A549 (cell line): Measurements from ENCODE around the gene CEACAM7.

ENCODE experiments used
- CEBPB ChIP-seq, 2 experiments: fragments of >200 bp in 1 of 2; sonication (Bioruptor Twin) in 1 of 2; formaldehyde crosslinking in 1 of 2; IDR thresholded peaks; 2 replicates each; pipeline ENCODE4 v1.6.1; 2012 to 2016
- CHD4 ChIP-seq: fragments of 200-600 bp; sonication (generic); IDR thresholded peaks from 2 replicates; pipeline ENCODE4 v1.6.1; 2016; ENCODE audit warnings: antibody characterized with exemption, mild to moderate bottlenecking, borderline replicate concordance
- EP300 ChIP-seq, 2 experiments: fragments of >200 bp; sonication (Bioruptor Twin); formaldehyde crosslinking; IDR thresholded peaks; 2 replicates in 1 of 2; 3 replicates in 1 of 2; pipeline ENCODE4 v1.6.1; 2016 to 2017
- FOXS1 ChIP-seq: fragments of 250-450 bp; sonication (Bioruptor Pico); IDR thresholded peaks from 2 replicates; pipeline ENCODE4 v1.5.0; 2020; ENCODE audit warnings: mild to moderate bottlenecking, moderate library complexity
- NR3C1 ChIP-seq: fragments of >200 bp; sonication (Bioruptor Twin); formaldehyde crosslinking; IDR thresholded peaks from 3 replicates; pipeline ENCODE4 v1.6.1; 2017
- POLR2A ChIP-seq: IDR thresholded peaks from 2 replicates; pipeline ENCODE4 v1.6.1; 2012; ENCODE audit warnings: mild to moderate bottlenecking, low read length
- RAD21 ChIP-seq, 2 experiments: fragments of >200 bp in 1 of 2; sonication (Bioruptor Twin) in 1 of 2; formaldehyde crosslinking in 1 of 2; IDR thresholded peaks in 1 of 2; conservative IDR thresholded peaks in 1 of 2; 2 replicates in 1 of 2; 3 replicates in 1 of 2; pipeline ENCODE4 v1.6.1; 2012 to 2018; ENCODE audit warnings: inconsistent platforms in 1 of 2
- SREBF2 ChIP-seq: fragments of 450-650 bp; IDR thresholded peaks from 2 replicates; pipeline ENCODE4 v1.6.1; 2014; ENCODE audit warnings: mild to moderate bottlenecking, moderate library complexity
- TF ChIP-seq, protein P1 (sequence below): fragments of >200 bp; sonication (Bioruptor Twin); formaldehyde crosslinking; IDR thresholded peaks from 3 replicates; pipeline ENCODE4 v1.5.1; 2016
- TF ChIP-seq, protein P2 (sequence below): fragments of 200-600 bp; sonication (generic); IDR thresholded peaks from 2 replicates; pipeline ENCODE4 v1.6.1; 2016; ENCODE audit warnings: antibody characterized with exemption, mild to moderate bottlenecking, moderate library complexity
- TF ChIP-seq, protein P3 (sequence below): fragments of 450-650 bp; IDR thresholded peaks from 2 replicates; pipeline ENCODE4 v1.6.1; 2014; ENCODE audit warnings: antibody characterized with exemption

DNA sequence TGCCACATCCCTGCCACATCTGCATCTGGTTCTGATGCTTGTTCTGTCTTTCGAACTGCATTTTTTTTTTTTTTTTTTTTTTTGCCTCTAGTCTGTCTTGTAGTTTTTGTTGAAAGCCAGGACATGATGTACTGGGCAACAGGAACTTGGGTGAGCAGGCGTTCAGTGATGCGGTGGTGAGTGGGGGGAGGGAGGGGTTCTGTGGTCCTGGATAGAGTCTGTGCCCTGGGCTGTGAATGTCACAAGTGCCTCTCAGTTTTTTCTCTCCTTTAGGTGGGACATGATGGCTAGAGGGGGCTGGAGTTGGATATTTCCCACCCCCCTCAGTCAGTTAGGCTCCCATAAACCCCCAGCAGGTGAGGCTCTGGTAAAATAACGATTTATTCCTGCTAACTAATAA is 64.7 kb downstream of the CEACAM7 start:
- no peak for TF ChIP-seq CHD4
- TF ChIP-seq, protein P1, sequence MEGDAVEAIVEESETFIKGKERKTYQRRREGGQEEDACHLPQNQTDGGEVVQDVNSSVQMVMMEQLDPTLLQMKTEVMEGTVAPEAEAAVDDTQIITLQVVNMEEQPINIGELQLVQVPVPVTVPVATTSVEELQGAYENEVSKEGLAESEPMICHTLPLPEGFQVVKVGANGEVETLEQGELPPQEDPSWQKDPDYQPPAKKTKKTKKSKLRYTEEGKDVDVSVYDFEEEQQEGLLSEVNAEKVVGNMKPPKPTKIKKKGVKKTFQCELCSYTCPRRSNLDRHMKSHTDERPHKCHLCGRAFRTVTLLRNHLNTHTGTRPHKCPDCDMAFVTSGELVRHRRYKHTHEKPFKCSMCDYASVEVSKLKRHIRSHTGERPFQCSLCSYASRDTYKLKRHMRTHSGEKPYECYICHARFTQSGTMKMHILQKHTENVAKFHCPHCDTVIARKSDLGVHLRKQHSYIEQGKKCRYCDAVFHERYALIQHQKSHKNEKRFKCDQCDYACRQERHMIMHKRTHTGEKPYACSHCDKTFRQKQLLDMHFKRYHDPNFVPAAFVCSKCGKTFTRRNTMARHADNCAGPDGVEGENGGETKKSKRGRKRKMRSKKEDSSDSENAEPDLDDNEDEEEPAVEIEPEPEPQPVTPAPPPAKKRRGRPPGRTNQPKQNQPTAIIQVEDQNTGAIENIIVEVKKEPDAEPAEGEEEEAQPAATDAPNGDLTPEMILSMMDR, result no peak
- no peak for TF ChIP-seq POLR2A
- no peak for TF ChIP-seq CEBPB (IDR thresholded peaks at IDR 0.05)
- no peak for TF ChIP-seq RAD21 (conservative IDR thresholded peaks at IDR 0.05 in 1 of 2, IDR thresholded peaks at IDR 0.05 in 1 of 2)
- no peak for TF ChIP-seq EP300 (IDR thresholded peaks at IDR 0.05)
- TF ChIP-seq, protein P2, sequence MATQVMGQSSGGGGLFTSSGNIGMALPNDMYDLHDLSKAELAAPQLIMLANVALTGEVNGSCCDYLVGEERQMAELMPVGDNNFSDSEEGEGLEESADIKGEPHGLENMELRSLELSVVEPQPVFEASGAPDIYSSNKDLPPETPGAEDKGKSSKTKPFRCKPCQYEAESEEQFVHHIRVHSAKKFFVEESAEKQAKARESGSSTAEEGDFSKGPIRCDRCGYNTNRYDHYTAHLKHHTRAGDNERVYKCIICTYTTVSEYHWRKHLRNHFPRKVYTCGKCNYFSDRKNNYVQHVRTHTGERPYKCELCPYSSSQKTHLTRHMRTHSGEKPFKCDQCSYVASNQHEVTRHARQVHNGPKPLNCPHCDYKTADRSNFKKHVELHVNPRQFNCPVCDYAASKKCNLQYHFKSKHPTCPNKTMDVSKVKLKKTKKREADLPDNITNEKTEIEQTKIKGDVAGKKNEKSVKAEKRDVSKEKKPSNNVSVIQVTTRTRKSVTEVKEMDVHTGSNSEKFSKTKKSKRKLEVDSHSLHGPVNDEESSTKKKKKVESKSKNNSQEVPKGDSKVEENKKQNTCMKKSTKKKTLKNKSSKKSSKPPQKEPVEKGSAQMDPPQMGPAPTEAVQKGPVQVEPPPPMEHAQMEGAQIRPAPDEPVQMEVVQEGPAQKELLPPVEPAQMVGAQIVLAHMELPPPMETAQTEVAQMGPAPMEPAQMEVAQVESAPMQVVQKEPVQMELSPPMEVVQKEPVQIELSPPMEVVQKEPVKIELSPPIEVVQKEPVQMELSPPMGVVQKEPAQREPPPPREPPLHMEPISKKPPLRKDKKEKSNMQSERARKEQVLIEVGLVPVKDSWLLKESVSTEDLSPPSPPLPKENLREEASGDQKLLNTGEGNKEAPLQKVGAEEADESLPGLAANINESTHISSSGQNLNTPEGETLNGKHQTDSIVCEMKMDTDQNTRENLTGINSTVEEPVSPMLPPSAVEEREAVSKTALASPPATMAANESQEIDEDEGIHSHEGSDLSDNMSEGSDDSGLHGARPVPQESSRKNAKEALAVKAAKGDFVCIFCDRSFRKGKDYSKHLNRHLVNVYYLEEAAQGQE, result no peak
- no peak for TF ChIP-seq SREBF2
- TF ChIP-seq FOXS1 (CRISPR knock-in tag), result no peak
- TF ChIP-seq, protein P3, sequence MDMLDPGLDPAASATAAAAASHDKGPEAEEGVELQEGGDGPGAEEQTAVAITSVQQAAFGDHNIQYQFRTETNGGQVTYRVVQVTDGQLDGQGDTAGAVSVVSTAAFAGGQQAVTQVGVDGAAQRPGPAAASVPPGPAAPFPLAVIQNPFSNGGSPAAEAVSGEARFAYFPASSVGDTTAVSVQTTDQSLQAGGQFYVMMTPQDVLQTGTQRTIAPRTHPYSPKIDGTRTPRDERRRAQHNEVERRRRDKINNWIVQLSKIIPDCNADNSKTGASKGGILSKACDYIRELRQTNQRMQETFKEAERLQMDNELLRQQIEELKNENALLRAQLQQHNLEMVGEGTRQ, result no peak
- TF ChIP-seq NR3C1, result no peak
